Measurements from ENCODE around the gene TBC1D25. TPM values are rescaled to one million over a fixed set of nuclear protein-coding genes. Genes with fewer than 3 reads are reported as not detected.

TBC1D25 gene
- total and polyA plus RNA-seq, 2 experiments from 2014 or later: 1.9 to 4.5 TPM

- H3K9me3 Mint-ChIP-seq: no peaks in the 10 kb centered on the region
Measured at GRCh38 chrX:48592971-48593370, 53.5 kb downstream of the TBC1D25 start.

More at GRCh38 chrX:48592971-48593370, 53.5 kb downstream of the TBC1D25 start:
- Histone ChIP-seq H3K4me3 (no peak overlapping the region), H3F3A (replicated peaks; ENCODE audit: low read depth) (no peaks in the 10 kb centered on the region), H2AFZ (no peak overlapping the region), H3K27ac (ENCODE audit: low read depth) (no peak overlapping the region), H3K4me1 (ENCODE audit: insufficient read depth) (no peaks in the 10 kb centered on the region), H3K36me3 (ENCODE audit: insufficient read depth) (no peaks in the 10 kb centered on the region), H3K27me3 (ENCODE audit: insufficient read depth) (no peaks in the 10 kb centered on the region), H3K79me2 (replicated peaks; ENCODE audit: insufficient read depth) (no peaks in the 10 kb centered on the region), H3K4me2 (no peak overlapping the region), H3K9me2 (ENCODE audit: insufficient read depth) (no peaks in the 10 kb centered on the region), H4K20me1 (replicated peaks; ENCODE audit: insufficient read depth) (no peaks in the 10 kb centered on the region)
- no peak overlapping the region for H3K4me3 Mint-ChIP-seq
- TF ChIP-seq ZNF114 (CRISPR knock-in tag; IDR thresholded peaks at IDR 0.05): no peak
- TF ChIP-seq JUNB (IDR thresholded peaks at IDR 0.05; ENCODE audit: unreplicated experiment): no peak
- TF ChIP-seq CTCF (conservative IDR thresholded peaks at IDR 0.05; ENCODE audit: low read depth in 2 of 2): no peak
- TF ChIP-seq REST (IDR thresholded peaks at IDR 0.05; ENCODE audit: unreplicated experiment): no peak
- TF ChIP-seq POLR2AphosphoS5 (IDR thresholded peaks at IDR 0.05; ENCODE audit: low read depth): no peak
- no peak for TF ChIP-seq STAT1 (IDR thresholded peaks at IDR 0.05; ENCODE audit: unreplicated experiment)
- TF ChIP-seq CREB1 (CRISPR knock-in tag; IDR thresholded peaks at IDR 0.05; ENCODE audit: low read depth): no peak
- TF ChIP-seq ZNF331 (CRISPR knock-in tag; IDR thresholded peaks at IDR 0.05; ENCODE audit: low read depth): no peak
- no peak for TF ChIP-seq ZNF462 (CRISPR knock-in tag; IDR thresholded peaks at IDR 0.05)
- no peak for TF ChIP-seq EZH2phosphoT487 (IDR thresholded peaks at IDR 0.05; ENCODE audit: unreplicated experiment)
- TF ChIP-seq EZH2 (IDR thresholded peaks at IDR 0.05; ENCODE audit: low read depth, unreplicated experiment): no peak
- no peak for TF ChIP-seq NANOG (IDR thresholded peaks at IDR 0.05; ENCODE audit: borderline replicate concordance)
- no peak for TF ChIP-seq ETS1 (IDR thresholded peaks at IDR 0.05)
- H3K27me3 Mint-ChIP-seq (ENCODE audit: insufficient read depth, low read depth, poor library complexity): peaks cover 3% of the 10 kb centered on the region
- H3K27ac Mint-ChIP-seq: no peak overlapping the region
- DNase-seq (ENCODE audit: low spot score): no peak
- H3K36me3 Mint-ChIP-seq (ENCODE audit: low read depth): no peaks in the 10 kb centered on the region
- H3K4me1 Mint-ChIP-seq: peaks cover under 1% of the 10 kb centered on the region; the same call in 1 of the 3 replicates
- ATAC-seq: no peak

All from GM23338 (cell line).